HepG2 (cell line): ENCODE data around the gene TMPO. TPM values are rescaled to one million over a fixed set of nuclear protein-coding genes. Genes with fewer than 3 reads are reported as not detected.

Source experiments
- ASH2L ChIP-seq: fragments of 300-600, 200-600 bp; sonication (generic); IDR thresholded peaks from 2 replicates; pipeline ENCODE4 v1.7.0; 2017; ENCODE audit warnings: low read depth, mild to moderate bottlenecking, moderate library complexity, mixed read lengths, low read length; ENCODE audit not compliant: insufficient read length
- CREB1 ChIP-seq, 2 experiments: fragments of 450-650 bp in 1 of 2; IDR thresholded peaks; 2 replicates each; pipeline ENCODE4 v1.6.1; 2016 to 2017; ENCODE audit warnings: control low read depth in 1 of 2, mild to moderate bottlenecking in 1 of 2, missing compliant biosample characterization in 1 of 2, missing genetic modification characterization in 1 of 2
- CREBL2 ChIP-seq: sonication (generic); formaldehyde crosslinking; IDR thresholded peaks from 2 replicates; pipeline ENCODE4 v1.8.1; 2023; ENCODE audit warnings: missing genetic modification reagents, mild to moderate bottlenecking, borderline replicate concordance
- ELF1 ChIP-seq: sonication (generic); formaldehyde crosslinking; IDR thresholded peaks from 2 replicates; pipeline ENCODE4 v1.4.0; 2020; ENCODE audit warnings: missing genetic modification reagents
- IKZF5 ChIP-seq: IDR thresholded peaks from 2 replicates; pipeline ENCODE4 v1.6.1; 2018; ENCODE audit warnings: missing genetic modification reagents, mild to moderate bottlenecking, missing compliant biosample characterization
- ISL2 ChIP-seq: sonication (generic); formaldehyde crosslinking; IDR thresholded peaks from 2 replicates; pipeline ENCODE4 v1.5.0; 2020; ENCODE audit warnings: missing genetic modification reagents
- KDM5B ChIP-seq: sonication (generic); formaldehyde crosslinking; IDR thresholded peaks from 2 replicates; pipeline ENCODE4 v1.4.0; 2020; ENCODE audit warnings: missing genetic modification reagents, mild to moderate bottlenecking, borderline replicate concordance
- NCOA5 ChIP-seq: sonication (generic); formaldehyde crosslinking; IDR thresholded peaks from 2 replicates; pipeline ENCODE4 v1.4.0; 2020; ENCODE audit warnings: missing genetic modification reagents
- ZNF20 ChIP-seq: sonication (generic); formaldehyde crosslinking; IDR thresholded peaks from 2 replicates; pipeline ENCODE4 v1.4.0; 2020; ENCODE audit warnings: mild to moderate bottlenecking, moderate library complexity, missing genetic modification reagents
- ZNF331 ChIP-seq: sonication (generic); formaldehyde crosslinking; IDR thresholded peaks from 2 replicates; pipeline ENCODE4 v1.4.0; 2020; ENCODE audit warnings: missing genetic modification reagents
- ZNF362 ChIP-seq: sonication (generic); formaldehyde crosslinking; IDR thresholded peaks from 2 replicates; pipeline ENCODE4 v1.4.0; 2020; ENCODE audit warnings: missing genetic modification reagents, mild to moderate bottlenecking, borderline replicate concordance
- ZNF550 ChIP-seq: sonication (generic); formaldehyde crosslinking; IDR thresholded peaks from 2 replicates; pipeline ENCODE4 v1.4.0; 2020; ENCODE audit warnings: mild to moderate bottlenecking, missing genetic modification reagents, borderline replicate concordance
- ZNF607 ChIP-seq: sonication (generic); formaldehyde crosslinking; IDR thresholded peaks from 2 replicates; pipeline ENCODE4 v1.5.1; 2020; ENCODE audit warnings: missing genetic modification reagents, mild to moderate bottlenecking, borderline replicate concordance
- ZNF652 ChIP-seq: IDR thresholded peaks from 2 replicates; pipeline ENCODE4 v1.6.1; 2016; ENCODE audit warnings: low read depth, borderline replicate concordance
- ZNF709 ChIP-seq: sonication (generic); formaldehyde crosslinking; IDR thresholded peaks from 2 replicates; pipeline ENCODE4 v1.5.0; 2020; ENCODE audit warnings: mild to moderate bottlenecking, missing genetic modification reagents
- ZNF761 ChIP-seq: sonication (generic); formaldehyde crosslinking; conservative IDR thresholded peaks from 2 replicates; pipeline ENCODE4 v1.4.0; 2020; ENCODE audit warnings: mild to moderate bottlenecking, missing genetic modification reagents
- polyA plus RNA-seq, 8 experiments: library from polyadenylated mRNA; depleted of rRNA in 3 of 8; stranded (reverse) in 7 of 8; unstranded in 1 of 8; fragments of >200 nt; fragmentation: Illumina TruSeq in 4 of 8; extraction: Trizol in 4 of 8; gene quantifications; 2 replicates each; pipeline versions ENCODE4 v1.2.1 to v1.2.3, GENCODE V29; 2011 to 2016; ENCODE audit warnings: low read depth in 4 of 8, missing spikeins in 1 of 8, mixed read lengths in 1 of 8; ENCODE audit not compliant: insufficient read depth in 1 of 8
- total RNA-seq, 5 experiments: library from RNA; depleted of rRNA; stranded (reverse); fragments of >200 nt; fragmentation: Illumina TruSeq; extraction: Trizol; gene quantifications; 2 replicates each; pipeline ENCODE4 v1.2.3, GENCODE V29; 2016; ENCODE audit warnings: low read depth in 1 of 5
- TF ChIP-seq, protein P1 (sequence below): sonication (generic); formaldehyde crosslinking; IDR thresholded peaks from 2 replicates; pipeline ENCODE4 v1.4.0; 2020; ENCODE audit warnings: missing genetic modification reagents, borderline replicate concordance
- TF ChIP-seq, protein P2 (sequence below): sonication (generic); formaldehyde crosslinking; IDR thresholded peaks from 2 replicates; pipeline ENCODE4 v1.9.0; 2021; ENCODE audit warnings: missing genetic modification reagents, borderline replicate concordance

Gene TMPO
- total and polyA plus RNA-seq, 2 of the 13 experiments (the other 11 are each of a cell fraction or from before 2014, with no cell fraction given): 24.2 to 167 TPM

DNA sequence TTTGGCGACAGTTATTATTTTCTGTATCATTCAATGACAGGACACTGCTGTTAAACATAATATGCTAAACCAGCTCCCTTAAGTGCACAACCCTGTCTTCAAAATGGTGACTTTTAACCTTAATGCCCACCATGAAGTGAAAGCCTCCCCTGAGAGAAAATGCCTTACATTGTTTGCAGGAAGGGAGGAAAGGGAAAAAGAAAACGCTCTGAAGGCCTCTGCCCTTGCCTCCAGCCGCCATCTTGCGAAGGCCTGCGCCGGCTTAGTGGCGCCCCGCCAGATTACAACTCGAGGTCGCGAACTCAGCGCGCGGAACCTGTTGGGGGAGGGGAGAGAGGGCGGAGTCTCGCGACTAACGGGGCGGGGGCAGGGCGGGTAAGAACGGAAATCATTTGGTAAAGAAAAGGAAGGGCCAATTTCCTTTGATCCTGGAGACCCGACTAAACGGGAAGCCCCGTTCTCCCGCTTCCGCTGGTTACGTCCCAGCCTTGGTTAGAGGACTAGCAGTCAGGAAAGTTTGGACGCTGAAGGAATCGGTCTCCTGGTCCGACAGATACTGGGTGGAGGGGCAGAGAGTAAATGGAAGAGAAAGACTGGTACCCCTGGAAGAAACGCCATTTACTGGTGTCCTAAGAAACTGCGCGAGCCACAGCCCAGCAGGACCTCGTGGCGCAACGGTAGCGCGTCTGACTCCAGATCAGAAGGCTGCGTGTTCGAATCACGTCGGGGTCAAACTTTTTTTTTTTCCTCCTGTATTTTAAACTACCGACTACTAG lies 11.6 kb upstream of the TMPO start (continued):
- TF ChIP-seq ELF1 (CRISPR knock-in tag) (peak; percentile 72), ZNF362 (peak; percentile 98), IKZF5 (CRISPR knock-in tag) (peak; percentile 44), ZNF761 (0 out of 2 replicates have a peak, but pooled peaks have one; percentile 36), ZNF331 (0 out of 2 replicates have a peak, but pooled peaks have one; percentile 38), ZNF652 (CRISPR knock-in tag) (no peak), CREB1 (IDR thresholded peaks at IDR 0.05) (no peak), CREB1 (CRISPR knock-in tag; IDR thresholded peaks at IDR 0.05) (peak; percentile 65), NCOA5 (CRISPR knock-in tag) (no peak), KDM5B (CRISPR knock-in tag) (peak; percentile 75; the same call in 1 of the 2 replicates), ZNF709 (CRISPR knock-in tag) (peak; percentile 62; the same call in 1 of the 2 replicates), CREBL2 (CRISPR knock-in tag) (no peak), ZNF550 (CRISPR knock-in tag) (no peak; the same call in 1 of the 2 replicates), ASH2L (peak; percentile 31), ISL2 (CRISPR knock-in tag) (peak; percentile 52; the same call in 1 of the 2 replicates), ZNF607 (peak; percentile 82; the same call in 1 of the 2 replicates), ZNF20 (CRISPR knock-in tag) (no peak)
- TF ChIP-seq, protein P1, sequence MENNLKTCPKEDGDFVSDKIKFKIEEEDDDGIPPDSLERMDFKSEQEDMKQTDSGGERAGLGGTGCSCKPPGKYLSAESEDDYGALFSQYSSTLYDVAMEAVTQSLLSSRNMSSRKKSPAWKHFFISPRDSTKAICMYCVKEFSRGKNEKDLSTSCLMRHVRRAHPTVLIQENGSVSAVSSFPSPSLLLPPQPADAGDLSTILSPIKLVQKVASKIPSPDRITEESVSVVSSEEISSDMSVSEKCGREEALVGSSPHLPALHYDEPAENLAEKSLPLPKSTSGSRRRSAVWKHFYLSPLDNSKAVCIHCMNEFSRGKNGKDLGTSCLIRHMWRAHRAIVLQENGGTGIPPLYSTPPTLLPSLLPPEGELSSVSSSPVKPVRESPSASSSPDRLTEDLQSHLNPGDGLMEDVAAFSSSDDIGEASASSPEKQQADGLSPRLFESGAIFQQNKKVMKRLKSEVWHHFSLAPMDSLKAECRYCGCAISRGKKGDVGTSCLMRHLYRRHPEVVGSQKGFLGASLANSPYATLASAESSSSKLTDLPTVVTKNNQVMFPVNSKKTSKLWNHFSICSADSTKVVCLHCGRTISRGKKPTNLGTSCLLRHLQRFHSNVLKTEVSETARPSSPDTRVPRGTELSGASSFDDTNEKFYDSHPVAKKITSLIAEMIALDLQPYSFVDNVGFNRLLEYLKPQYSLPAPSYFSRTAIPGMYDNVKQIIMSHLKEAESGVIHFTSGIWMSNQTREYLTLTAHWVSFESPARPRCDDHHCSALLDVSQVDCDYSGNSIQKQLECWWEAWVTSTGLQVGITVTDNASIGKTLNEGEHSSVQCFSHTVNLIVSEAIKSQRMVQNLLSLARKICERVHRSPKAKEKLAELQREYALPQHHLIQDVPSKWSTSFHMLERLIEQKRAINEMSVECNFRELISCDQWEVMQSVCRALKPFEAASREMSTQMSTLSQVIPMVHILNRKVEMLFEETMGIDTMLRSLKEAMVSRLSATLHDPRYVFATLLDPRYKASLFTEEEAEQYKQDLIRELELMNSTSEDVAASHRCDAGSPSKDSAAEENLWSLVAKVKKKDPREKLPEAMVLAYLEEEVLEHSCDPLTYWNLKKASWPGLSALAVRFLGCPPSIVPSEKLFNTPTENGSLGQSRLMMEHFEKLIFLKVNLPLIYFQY (CRISPR knock-in tag): 0 out of 2 replicates have a peak, but pooled peaks have one; percentile 5
- TF ChIP-seq, protein P2, sequence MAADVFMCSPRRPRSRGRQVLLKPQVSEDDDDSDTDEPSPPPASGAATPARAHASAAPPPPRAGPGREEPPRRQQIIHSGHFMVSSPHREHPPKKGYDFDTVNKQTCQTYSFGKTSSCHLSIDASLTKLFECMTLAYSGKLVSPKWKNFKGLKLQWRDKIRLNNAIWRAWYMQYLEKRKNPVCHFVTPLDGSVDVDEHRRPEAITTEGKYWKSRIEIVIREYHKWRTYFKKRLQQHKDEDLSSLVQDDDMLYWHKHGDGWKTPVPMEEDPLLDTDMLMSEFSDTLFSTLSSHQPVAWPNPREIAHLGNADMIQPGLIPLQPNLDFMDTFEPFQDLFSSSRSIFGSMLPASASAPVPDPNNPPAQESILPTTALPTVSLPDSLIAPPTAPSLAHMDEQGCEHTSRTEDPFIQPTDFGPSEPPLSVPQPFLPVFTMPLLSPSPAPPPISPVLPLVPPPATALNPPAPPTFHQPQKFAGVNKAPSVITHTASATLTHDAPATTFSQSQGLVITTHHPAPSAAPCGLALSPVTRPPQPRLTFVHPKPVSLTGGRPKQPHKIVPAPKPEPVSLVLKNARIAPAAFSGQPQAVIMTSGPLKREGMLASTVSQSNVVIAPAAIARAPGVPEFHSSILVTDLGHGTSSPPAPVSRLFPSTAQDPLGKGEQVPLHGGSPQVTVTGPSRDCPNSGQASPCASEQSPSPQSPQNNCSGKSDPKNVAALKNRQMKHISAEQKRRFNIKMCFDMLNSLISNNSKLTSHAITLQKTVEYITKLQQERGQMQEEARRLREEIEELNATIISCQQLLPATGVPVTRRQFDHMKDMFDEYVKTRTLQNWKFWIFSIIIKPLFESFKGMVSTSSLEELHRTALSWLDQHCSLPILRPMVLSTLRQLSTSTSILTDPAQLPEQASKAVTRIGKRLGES (CRISPR knock-in tag): 0 out of 2 replicates have a peak, but pooled peaks have one; percentile 22
